Myocyte (in vitro differentiated cells): Measurements from ENCODE around the gene GRIA1. TPM values are rescaled to one million over a fixed set of nuclear protein-coding genes. Genes with fewer than 3 reads are reported as not detected.
"Not testable (repeated sequence)": the region's sequence is repeated elsewhere in the genome, so short reads cannot be mapped to it uniquely, and the experiment has no call there.

Source experiments
- DNase-seq: peaks from one replicate; pipeline ENCODE4 v3.0.0-alpha.2; 2012; ENCODE audit warnings: low read depth
- total RNA-seq: library from RNA; depleted of rRNA; stranded (reverse); fragments of >200 nt; gene quantifications from 2 replicates; pipeline ENCODE4 v1.2.3, GENCODE V29; 2014

Gene GRIA1
- total RNA-seq, 1 donor from 2014 or later: 4.7 TPM

GRCh38 chr5:153711755-153712154, 221.3 kb downstream of the GRIA1 start:
- no peak for DNase-seq

- no peak for DNase-seq
These were observed 222.5 kb downstream of the GRIA1 start for GRCh38 chr5:153712946-153713345.

DNA sequence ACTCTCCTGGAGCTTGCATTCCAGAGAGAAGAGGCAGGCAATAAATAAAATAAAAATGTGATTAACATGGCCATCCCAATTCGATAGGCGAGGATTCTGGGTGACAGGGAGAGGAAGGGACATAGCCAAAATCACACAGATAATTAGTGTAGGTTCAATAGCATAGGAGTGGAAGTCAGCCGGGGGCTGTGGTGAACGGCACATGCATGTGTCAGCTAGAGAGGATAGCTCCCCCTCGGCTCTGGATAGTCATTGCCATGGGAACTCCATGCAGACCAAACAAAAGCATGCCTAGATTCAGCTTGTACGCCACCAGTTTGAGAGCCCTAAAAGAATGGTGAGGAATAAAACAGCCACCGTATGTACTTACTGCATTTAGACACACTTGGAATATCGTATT, 223.5 kb downstream of the GRIA1 start:
- no peak for DNase-seq

GRCh38 chr5:153714798-153715197, 224.3 kb downstream of the GRIA1 start:
- peak; percentile 33 for DNase-seq

- no peak for DNase-seq
These were observed 226.8 kb downstream of the GRIA1 start for GRCh38 chr5:153717287-153717686.

DNA sequence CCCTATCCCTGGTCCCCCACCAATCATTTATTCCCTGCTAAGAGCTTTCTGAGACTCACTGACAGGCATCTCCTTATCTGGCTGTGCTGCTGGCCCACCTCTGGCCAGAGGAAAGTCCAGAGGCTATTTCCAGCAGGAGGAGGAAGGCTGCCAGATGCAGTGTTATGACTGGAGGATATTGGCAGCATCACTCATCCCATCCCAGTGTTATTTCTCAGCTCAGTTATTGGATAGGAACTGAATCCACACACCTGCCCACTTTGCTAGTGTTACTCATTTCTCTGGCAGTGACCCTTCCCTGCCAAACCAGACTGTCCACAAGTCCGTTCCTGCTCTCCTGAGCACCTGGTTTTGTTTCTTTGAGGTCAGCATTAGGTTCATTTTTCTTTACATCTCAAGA, 228.2 kb downstream of the GRIA1 start:
- DNase-seq: no peak

DNA sequence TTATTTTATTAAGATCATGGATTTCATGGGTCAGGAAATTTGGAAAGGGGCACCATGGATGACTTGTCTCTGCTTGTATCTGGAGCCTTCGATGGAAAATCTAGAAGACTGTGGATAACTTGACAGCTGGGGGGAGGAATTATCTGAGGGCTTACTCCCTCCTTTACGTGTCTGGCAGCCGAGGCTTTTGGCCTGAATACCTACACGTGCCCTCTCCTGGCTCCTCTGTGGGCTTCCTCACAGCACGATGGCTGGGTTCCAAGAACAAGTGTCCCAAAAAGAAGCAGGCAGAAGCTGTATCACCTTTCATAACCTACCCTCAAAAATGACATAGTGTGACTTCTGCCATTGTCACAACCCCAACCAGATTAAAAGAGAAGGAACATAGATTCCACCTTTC, 228.9 kb downstream of the GRIA1 start:
- no peak for DNase-seq

GRCh38 chr5:153723022-153723610, 232.6 kb downstream of the GRIA1 start:
- not testable (repeated sequence) for DNase-seq

DNA sequence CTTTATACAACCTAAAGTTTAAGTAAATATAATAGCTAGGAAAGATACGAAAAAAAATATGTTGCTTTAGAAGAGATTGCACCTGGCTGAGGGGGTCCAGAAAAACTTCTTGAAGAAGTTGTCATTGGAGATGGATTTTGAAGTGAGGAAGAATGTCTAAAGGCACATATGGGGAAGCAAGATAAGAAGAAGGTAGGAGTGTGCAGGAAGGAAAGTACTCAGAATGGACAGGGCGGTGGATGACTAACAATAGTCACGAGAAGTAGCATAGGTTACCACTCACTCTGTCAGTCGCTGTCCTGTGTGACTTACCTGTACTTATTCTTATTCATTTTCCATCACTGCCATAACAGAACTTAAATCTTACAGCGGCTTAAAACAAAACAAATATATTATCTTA, 251.6 kb downstream of the GRIA1 start:
- no peak for DNase-seq

DNA sequence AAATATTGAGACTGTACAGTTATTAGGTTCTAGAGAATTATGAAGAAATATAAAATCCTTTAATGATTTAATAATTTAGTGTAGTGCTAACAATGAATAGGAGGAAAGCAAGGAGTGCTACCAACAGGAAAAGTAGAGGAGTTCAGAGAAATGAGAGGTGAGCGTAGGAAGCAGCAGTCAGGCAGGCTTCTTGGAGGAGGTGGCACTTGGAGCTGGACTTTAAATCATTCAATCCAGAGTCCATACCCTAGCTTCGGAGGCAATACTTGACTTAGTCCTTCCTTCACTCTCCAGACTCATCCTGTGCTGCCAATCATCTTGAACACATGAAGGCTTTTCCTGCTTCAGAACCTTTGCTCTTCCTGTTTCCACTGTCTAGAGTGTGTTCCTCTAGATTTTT, 254.3 kb downstream of the GRIA1 start:
- no peak for DNase-seq

DNA sequence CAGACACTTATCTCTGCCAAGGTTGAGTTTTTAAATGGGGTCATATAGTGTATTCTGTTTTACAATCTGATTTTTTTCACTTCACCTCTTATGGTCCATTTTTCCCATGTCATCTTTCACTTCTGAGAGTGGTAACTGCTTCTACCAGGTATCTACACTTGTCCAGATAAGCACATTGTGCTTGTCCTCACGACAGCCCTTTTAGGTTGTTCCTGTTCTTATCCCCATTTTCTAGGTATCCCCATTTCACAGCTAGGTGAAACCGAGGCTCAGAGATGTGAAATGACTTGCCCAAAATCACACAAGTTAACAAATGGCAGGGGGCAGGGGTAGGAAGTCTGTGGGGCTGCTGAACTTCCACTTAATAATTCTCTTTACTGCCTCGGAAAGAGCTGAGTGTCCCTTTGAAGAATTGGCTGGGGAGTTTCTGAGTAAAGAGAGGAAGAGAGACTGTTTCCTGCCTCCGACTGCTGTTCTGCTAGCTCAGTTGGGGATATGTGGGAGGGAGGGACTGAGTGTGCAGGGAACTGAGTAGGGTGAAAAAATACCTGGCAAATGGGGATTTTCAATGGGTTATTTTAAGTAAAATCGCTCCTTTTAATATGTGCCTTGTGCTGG, 255.4 kb downstream of the GRIA1 start:
- no peak for DNase-seq

- no peak for DNase-seq
These were observed 256.0 kb downstream of the GRIA1 start for GRCh38 chr5:153746440-153746839.

GRCh38 chr5:153748823-153749222, 258.4 kb downstream of the GRIA1 start:
- no peak for DNase-seq

DNA sequence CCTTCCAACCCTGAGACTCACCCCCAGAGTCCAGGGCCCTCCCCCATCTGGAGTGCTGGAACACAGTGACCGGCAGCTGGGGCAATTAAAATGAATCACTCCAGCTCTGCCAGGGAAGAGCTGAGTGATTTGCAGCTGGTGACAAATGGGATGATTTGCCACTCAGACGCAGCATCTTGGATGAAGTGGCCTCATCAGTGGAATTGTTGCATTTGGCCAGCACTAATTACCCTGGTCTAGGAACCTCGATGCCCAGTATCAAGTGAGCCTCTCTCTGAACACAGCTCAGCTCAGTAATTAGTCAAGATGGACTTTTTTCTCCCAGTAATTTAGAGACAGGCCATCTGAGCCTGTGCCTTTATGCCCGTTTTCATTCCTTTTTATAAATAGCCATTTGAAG, 259.5 kb downstream of the GRIA1 start:
- DNase-seq: peak; percentile 44

GRCh38 chr5:153751251-153751650, 260.8 kb downstream of the GRIA1 start:
- no peak for DNase-seq

DNA sequence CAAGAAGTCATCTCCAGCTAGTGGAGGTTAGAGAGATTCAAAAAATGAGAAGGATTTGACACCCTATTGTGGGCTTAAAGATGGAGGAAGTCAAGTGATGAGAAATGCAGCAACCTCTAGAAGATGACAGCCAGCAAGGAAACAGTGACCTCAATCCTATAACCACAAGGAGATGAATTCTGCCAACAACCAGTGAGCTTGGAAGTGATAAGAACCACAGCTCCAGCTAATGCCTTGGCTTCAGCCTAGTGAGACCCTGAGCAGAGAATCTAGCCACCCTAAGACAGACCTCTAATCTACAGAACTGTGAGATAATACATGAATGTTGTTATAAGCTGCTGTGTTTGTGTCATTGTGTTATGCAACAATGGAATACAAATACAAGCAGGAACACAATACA, 262.4 kb downstream of the GRIA1 start:
- no peak for DNase-seq

- no peak for DNase-seq
These were observed 263.4 kb downstream of the GRIA1 start for GRCh38 chr5:153753645-153754432.

DNA sequence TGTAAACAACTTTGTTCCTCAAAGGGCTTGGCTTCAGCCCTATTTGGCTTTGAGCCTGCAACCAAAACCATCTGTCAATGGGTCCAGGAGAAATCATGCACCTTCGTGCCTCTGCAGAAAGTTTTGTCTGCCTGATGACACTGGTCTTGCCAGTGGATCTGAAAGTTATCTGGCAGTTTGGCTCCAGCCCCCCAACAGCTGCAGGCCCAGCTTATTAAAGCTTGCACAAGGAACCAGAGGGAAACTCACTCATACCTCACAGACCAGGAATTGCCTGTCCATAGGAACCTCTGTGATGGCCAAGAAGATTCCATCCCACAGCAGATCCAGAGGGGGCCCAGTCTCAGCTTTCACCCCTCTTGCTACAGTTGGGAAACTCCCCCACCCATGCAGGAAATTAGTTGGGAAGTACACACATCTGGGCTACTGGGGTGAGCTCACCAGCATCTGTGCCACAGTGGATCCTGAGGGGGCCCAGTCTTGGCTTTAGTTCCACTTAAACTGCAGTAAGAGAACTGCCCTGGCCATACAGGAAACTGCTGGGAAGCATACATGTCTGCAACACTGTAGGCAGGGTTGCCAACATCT, 265.5 kb downstream of the GRIA1 start:
- peak; percentile 7 for DNase-seq

DNA sequence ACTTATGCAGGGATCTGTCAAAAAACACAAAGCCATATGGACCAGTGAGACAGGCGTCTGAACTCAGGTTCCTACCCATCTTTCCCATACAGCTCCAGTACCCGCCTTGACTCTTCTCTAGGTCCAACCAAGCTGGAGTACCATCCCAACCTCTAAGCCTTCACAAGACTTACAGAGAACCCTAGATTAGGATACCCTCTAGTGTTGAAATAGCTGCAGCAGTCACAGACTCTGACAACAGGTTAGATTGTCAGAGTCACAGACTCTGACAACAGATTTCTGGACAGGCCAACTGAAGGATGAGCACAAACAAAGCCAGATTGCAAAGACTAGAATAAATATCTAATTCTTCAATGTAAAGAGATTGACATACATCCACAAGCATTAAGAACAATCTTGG, 266.1 kb downstream of the GRIA1 start:
- no peak for DNase-seq

DNA sequence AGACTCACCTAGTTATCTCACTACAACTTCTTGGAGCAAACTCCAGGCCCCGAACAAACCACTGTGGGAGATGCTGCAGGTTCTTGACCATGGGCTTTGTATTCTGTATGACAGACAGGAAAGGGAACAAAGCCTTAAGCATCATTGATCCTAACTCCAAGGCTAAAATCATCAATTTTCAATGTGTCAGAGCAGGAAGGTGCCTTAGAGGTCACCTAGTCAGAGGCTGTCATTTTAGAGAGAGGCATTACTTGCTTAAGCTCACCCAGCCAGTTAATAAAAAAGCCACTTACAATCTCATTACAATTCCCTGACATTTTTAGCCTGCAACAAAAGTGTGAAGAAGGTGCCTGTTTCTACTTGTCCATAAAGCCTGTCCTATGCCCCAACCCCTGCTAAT, 275.5 kb downstream of the GRIA1 start:
- no peak for DNase-seq

- DNase-seq: no peak
These were observed 277.0 kb downstream of the GRIA1 start for GRCh38 chr5:153767221-153768188.
